BLaER1 treated with 17β-estradiol and CSF1 and Interleukin-3, amounts not matched to agents 10 nM and 100 nM (cell line): ENCODE results near the gene PLIN4.
A peak's percentile ranks its signal among the peaks of the same experiment; 100 is the strongest.

Experiments
- H3K27ac ChIP-seq, 11 experiments: shearing (Covaris generic); formaldehyde crosslinking; 2 replicates each; pipeline ENCODE4 v1.8.1; 2022
- H3K27me3 ChIP-seq, 11 experiments: shearing (Covaris generic); formaldehyde crosslinking; 2 replicates each; pipeline ENCODE4 v1.8.1; 2022
- H3K36me3 ChIP-seq, 11 experiments: shearing (Covaris generic); formaldehyde crosslinking; 2 replicates each; pipeline ENCODE4 v1.8.1; 2022
- H3K4me1 ChIP-seq, 10 experiments: shearing (Covaris generic); formaldehyde crosslinking; 2 replicates each; pipeline ENCODE4 v1.8.1; 2022
- H3K4me2 ChIP-seq, 11 experiments: shearing (Covaris generic); formaldehyde crosslinking; 2 replicates each; pipeline ENCODE4 v1.8.1; 2022
- H3K4me3 ChIP-seq, 10 experiments: shearing (Covaris generic); formaldehyde crosslinking; 2 replicates each; pipeline ENCODE4 v1.8.1; 2022
- H3K9ac ChIP-seq, 11 experiments: shearing (Covaris generic); formaldehyde crosslinking; 2 replicates each; pipeline ENCODE4 v1.8.1; 2022
- H3K9me3 ChIP-seq, 11 experiments: shearing (Covaris generic); formaldehyde crosslinking; replicated peaks in 1 of 11; 2 replicates each; pipeline ENCODE4 v1.8.1; 2022
- H4K20me1 ChIP-seq, 11 experiments: shearing (Covaris generic); formaldehyde crosslinking; 2 replicates each; pipeline ENCODE4 v1.8.1; 2022
- Cebpa-rat ChIP-seq, 11 experiments: shearing (Covaris generic); IDR thresholded peaks; 2 replicates each; pipeline ENCODE4 v1.8.1; 2022

The PLIN4 gene

DNA sequence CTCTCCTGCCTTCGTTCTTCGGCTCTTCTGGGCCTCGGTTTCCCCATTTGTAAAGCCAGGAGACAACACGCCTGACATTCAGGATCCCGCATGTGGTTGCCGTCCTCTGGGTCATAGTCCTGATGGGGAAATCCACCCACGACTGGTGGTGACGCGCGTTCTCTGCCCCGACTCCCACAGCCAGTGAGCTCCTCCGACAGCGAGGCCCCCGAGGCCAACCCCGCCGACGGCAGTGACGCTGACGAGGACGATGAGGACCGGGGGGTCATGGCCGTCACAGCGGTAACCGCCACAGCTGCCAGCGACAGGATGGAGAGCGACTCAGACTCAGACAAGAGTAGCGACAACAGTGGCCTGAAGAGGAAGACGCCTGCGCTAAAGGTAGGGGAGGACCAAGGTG lies 29.8 kb downstream of the PLIN4 start:
- H3K9me3 ChIP-seq: no peaks in the 10 kb centered on the region; a peak in 2 of 22 replicates
- no peak overlapping the region for H3K4me2 ChIP-seq
- H3K27me3 ChIP-seq: no peaks in the 10 kb centered on the region
- H3K4me1 ChIP-seq: no peaks in the 10 kb centered on the region
- no peak overlapping the region for H3K9ac ChIP-seq
- H3K36me3 ChIP-seq: peaks cover 70 to 94% (median 80%) of the 10 kb centered on the region in 11 experiments
- peaks cover 0 to 11% (median 0%) of the 10 kb centered on the region in 11 experiments; a peak in 5 of 22 replicates for H4K20me1 ChIP-seq
- H3K27ac ChIP-seq: no peak overlapping the region
- H3K4me3 ChIP-seq: no peak overlapping the region
- TF ChIP-seq Cebpa-rat (IDR thresholded peaks at IDR 0.05): no peak

DNA sequence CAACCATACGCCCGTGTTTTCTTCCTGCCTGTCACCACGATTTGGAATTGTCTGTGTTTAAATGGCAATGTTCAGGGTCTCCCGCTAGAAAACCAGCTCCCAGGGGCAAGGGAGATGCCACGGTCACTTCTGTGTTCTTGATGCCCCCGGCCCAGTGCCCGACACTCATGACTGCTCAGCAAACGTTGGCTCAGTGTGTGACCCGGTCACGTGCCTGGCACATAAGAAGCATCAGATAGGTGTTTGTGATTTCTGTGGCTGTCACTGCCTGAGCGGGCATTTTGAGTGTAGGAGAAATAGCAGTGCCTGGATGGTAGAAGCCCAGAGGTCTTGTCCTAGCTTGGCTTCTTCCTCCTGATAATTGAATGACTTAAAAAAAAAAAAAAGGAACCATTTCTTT lies 30.7 kb downstream of the PLIN4 start:
- Histone ChIP-seq H3K9me3 (no peaks in the 10 kb centered on the region; a peak in 2 of 22 replicates), H3K27me3 (no peaks in the 10 kb centered on the region), H3K36me3 (peaks cover 70 to 94% (median 80%) of the 10 kb centered on the region in 11 experiments), H3K4me1 (no peaks in the 10 kb centered on the region), H3K4me3 (no peak overlapping the region), H3K4me2 (no peak overlapping the region), H4K20me1 (peaks cover 0 to 11% (median 0%) of the 10 kb centered on the region in 11 experiments; a peak in 5 of 22 replicates), H3K27ac (no peak overlapping the region), H3K9ac (no peak overlapping the region)
- no peak for TF ChIP-seq Cebpa-rat (IDR thresholded peaks at IDR 0.05)

DNA sequence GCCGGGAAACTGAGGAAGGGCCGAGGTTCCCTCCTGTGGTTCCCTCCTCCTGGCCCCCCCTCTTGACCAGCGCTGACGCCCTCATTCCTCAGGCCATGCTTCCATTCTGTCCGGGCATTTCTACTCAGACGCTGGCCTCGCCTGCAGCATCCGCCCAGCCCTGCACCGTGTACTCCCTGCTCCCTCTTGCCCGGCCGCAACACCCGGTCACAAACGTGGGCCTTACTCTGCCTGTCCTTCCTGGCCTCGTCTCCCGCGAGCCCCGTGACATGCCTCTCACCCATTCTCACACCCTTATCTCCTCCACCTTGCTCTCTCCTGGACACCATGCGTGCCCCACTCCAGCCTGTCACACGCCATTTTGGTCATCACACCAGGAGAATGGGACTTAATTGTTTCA lies 34.9 kb downstream of the PLIN4 start:
- H3K27ac ChIP-seq: no peak overlapping the region
- H3K4me3 ChIP-seq: no peak overlapping the region
- no peak for TF ChIP-seq Cebpa-rat (IDR thresholded peaks at IDR 0.05)
- H3K4me2 ChIP-seq: no peak overlapping the region
- H3K36me3 ChIP-seq: peaks cover 66 to 93% (median 76%) of the 10 kb centered on the region in 11 experiments
- H3K4me1 ChIP-seq: no peaks in the 10 kb centered on the region
- H3K9ac ChIP-seq: no peak overlapping the region
- no peaks in the 10 kb centered on the region for H3K9me3 ChIP-seq
- peaks cover 0 to 19% (median 0%) of the 10 kb centered on the region in 11 experiments; a peak in 7 of 22 replicates for H4K20me1 ChIP-seq
- no peaks in the 10 kb centered on the region for H3K27me3 ChIP-seq

DNA sequence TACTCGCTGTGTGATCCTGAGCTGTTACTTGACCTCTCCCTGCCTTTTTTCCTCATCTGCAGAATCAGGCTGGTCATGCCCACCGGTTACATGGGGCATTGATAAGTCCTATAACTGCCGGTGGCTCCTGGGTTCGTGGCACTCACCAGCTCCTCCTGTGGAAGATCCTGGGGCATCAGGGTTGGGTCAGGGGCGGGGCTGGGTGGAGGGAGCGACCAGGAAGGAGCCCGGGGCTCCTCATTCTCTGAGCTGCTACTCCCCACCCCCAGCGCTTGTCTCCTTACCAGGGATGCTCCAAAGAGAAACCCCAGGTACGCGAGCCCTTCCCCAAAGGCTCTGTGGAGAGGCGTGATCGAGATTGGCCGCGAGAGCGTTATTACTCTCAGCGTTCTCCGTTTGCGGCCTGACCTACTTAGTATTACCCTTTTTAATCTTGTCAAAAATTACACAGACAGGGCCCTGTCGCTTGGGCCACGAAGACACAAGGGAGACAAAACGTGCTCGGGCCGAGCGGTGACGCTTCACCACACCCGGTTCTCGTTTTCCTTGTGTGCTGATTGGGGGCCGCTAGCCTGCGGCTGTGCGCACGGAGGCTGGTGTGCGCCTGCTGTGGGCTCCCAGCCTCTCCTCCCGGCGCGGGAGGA lies 35.4 kb downstream of the PLIN4 start:
- H3K4me2 ChIP-seq: no peak overlapping the region
- peaks cover 66 to 93% (median 78%) of the 10 kb centered on the region in 11 experiments for H3K36me3 ChIP-seq
- no peak overlapping the region for H3K4me3 ChIP-seq
- TF ChIP-seq Cebpa-rat (IDR thresholded peaks at IDR 0.05): no peak
- H4K20me1 ChIP-seq: peaks cover 0 to 19% (median 0%) of the 10 kb centered on the region in 11 experiments; a peak in 7 of 22 replicates
- no peaks in the 10 kb centered on the region for H3K4me1 ChIP-seq
- H3K9me3 ChIP-seq: no peaks in the 10 kb centered on the region
- no peaks in the 10 kb centered on the region for H3K27me3 ChIP-seq
- no peak overlapping the region for H3K27ac ChIP-seq
- no peak overlapping the region for H3K9ac ChIP-seq

DNA sequence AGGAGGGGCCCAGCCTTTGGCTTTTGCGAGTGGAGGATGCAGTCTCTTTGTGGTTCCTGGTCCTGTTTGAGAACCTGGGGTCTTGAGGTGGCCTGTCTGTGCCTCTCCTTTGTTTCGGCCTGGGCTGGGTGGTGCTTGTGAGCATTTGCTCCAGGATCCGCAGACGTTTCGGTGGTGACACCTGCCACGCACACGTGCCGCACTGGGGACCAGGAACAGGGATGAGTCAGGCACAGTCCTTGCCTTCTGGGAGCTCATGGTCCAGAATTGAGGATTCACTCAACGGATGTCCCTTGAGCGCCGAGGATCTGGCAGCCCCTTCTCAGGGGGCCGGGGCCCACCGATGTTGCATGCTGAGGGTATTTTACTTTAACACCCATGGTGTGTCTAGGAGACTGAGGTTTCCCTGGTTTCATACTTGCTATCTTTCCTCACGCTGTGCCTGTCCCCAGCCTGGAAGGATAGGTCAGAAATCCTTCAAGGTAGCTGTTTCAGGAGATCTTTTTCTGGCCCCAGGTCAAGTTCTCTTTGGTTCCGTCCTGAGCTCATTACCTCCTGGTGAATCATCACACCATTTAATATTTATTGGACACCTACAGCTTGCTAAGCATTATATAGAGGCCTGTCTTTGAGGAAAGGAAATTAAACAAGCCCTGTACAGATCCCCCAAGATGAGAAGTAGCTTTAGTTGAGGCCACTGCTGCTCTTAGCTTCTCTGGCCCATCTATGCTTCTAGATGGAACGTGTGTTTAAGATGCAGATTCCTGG lies 41.1 kb downstream of the PLIN4 start:
- Histone ChIP-seq H3K9ac (no peak overlapping the region), H3K4me2 (no peak overlapping the region), H3K27ac (no peak overlapping the region), H3K9me3 (no peaks in the 10 kb centered on the region), H4K20me1 (peaks cover 0 to 38% (median 16%) of the 10 kb centered on the region in 11 experiments; a peak in 11 of 22 replicates), H3K36me3 (peaks cover 59 to 68% (median 65%) of the 10 kb centered on the region in 11 experiments), H3K27me3 (no peaks in the 10 kb centered on the region), H3K4me3 (no peak overlapping the region), H3K4me1 (peaks cover 21 to 26% (median 24%) of the 10 kb centered on the region in 10 experiments)
- TF ChIP-seq Cebpa-rat (IDR thresholded peaks at IDR 0.05): no peak

DNA sequence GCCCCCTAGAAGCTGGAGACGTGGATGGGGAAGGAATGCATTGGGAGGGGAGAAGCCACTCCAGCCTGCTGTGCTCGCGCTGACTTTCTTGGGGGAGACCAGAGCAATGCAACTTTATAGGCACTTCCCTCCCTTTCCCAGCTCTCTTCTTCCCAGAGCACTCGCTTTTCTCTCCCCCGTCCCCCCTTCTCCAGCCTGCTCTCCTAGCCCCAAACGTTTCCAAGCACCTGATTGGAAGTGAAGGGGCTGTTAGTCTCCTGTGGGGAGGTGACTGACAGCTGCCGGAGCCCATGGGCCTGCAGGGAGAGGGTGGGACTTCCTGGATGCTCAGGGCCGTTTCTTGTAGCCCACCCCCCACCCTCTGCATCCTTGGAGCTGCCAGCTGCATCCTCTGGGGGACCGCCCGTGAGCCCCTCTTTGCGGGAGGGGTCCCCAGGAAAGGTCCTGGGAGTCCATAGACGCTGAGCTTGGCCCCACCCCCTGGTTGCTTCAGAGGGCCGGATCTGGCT lies 43.7 kb downstream of the PLIN4 start:
- Histone ChIP-seq H3K27me3 (no peaks in the 10 kb centered on the region), H3K27ac (peak overlapping the region in 9 of 11 experiments; percentile 24 to 61 (median 46); a peak in 16 of 22 replicates), H3K36me3 (peaks cover 41 to 48% (median 44%) of the 10 kb centered on the region in 11 experiments), H3K4me1 (peaks cover 24 to 38% (median 35%) of the 10 kb centered on the region in 10 experiments), H3K4me2 (peak overlapping the region; percentile 97 to 99 (median 98)), H3K9me3 (no peaks in the 10 kb centered on the region), H3K4me3 (peak overlapping the region; percentile 25 to 98 (median 95)), H3K9ac (peak overlapping the region; percentile 59 to 96 (median 93); a peak in 21 of 22 replicates), H4K20me1 (peaks cover 0 to 30% (median 16%) of the 10 kb centered on the region in 11 experiments; a peak in 11 of 22 replicates)
- no peak for TF ChIP-seq Cebpa-rat (IDR thresholded peaks at IDR 0.05)

DNA sequence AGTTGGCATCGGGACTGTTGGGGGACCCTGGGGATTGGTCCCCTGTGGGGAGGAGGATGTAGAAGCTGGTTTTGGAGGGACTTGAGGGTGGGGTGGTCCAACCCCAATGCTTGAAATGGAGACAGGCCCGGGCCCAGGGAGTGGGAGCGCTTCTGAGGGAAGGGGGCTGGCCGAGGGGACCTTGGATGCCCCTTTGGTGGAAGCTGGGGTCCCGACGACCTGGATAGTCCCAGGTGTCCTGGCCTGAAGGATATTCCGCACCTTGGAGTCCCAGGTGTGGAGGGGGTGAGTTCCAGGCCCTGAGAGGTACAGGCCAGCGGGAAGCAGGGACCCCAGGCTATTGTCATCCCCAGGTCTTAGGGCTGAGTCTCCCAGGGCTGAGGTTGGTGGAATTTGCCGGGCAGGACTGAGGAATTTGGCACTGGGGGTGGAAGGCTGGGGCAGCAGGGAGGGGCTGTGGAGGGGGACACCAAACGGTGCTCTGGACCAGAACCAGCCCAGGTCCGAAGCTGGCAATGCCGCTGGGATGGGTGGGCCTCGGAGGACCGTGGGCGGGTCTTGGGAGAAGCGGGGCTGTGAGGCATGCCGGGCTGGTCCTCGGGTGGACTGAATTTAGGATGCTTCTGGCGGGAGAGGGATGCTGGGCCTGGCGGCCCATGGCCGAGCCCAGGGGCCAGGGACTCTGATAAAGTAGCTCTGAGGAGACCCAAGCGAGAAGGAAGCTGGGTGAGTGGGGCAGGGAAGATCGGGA lies 44.3 kb downstream of the PLIN4 start:
- peaks cover 0 to 30% (median 16%) of the 10 kb centered on the region in 11 experiments; a peak in 11 of 22 replicates for H4K20me1 ChIP-seq
- peaks cover 24 to 38% (median 35%) of the 10 kb centered on the region in 10 experiments for H3K4me1 ChIP-seq
- peaks cover 34 to 42% (median 38%) of the 10 kb centered on the region in 11 experiments for H3K36me3 ChIP-seq
- peak overlapping the region in 9 of 11 experiments; percentile 31 to 61 (median 46); a peak in 16 of 22 replicates for H3K27ac ChIP-seq
- no peaks in the 10 kb centered on the region for H3K27me3 ChIP-seq
- peak overlapping the region; percentile 28 to 98 (median 95) for H3K4me3 ChIP-seq
- TF ChIP-seq Cebpa-rat (IDR thresholded peaks at IDR 0.05): no peak
- H3K9me3 ChIP-seq: no peaks in the 10 kb centered on the region
- H3K4me2 ChIP-seq: peak overlapping the region; percentile 97 to 99 (median 98)
- peak overlapping the region; percentile 59 to 96 (median 93) for H3K9ac ChIP-seq

DNA sequence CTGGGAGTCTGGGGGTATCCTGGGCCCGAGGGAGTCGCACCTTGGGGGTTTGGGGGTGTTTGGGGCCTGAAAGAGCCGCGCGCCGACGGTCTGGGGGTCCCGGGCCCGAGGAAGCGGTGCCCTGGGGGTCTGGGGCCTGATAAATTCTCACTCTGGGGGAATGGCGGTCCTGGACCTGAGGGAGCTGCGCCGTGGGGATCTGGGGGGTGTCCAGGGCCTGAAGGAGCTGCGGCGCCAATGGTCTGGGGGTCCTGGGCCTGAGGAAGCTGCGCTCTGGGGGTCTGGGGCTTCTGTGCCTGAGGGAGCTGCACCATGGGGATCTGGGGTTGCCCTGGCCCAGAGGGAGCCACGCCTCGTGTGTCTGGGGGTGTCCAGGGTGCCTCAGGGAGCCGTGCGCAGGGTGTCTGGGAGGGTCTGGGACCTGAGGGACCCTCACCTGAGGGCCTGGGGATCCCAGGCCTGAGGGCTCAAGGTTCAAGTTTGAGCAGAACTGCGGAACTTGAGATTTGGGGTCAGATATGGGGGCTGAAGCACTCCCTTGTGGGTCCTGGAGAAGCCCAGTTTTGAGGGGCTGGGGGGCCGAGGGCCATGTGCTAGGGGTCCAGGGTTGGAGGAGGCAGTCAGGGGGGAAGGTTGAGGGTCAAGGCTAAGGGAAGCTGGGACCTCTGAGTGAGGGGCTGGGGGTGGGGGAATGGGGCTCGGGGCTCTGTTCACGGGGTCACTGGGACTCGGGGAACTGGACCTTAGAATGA lies 45.1 kb downstream of the PLIN4 start:
- Histone ChIP-seq H3K4me3 (peak overlapping the region; percentile 94 to 99 (median 97)), H3K4me2 (peak overlapping the region; percentile 97 to 99 (median 98)), H3K4me1 (peaks cover 24 to 38% (median 35%) of the 10 kb centered on the region in 10 experiments), H3K27me3 (no peaks in the 10 kb centered on the region), H4K20me1 (peaks cover 0 to 30% (median 16%) of the 10 kb centered on the region in 11 experiments; a peak in 11 of 22 replicates), H3K9me3 (no peaks in the 10 kb centered on the region), H3K36me3 (peaks cover 27 to 34% (median 31%) of the 10 kb centered on the region in 11 experiments), H3K9ac (peak overlapping the region; percentile 88 to 97 (median 94)), H3K27ac (peak overlapping the region; percentile 68 to 84 (median 80))
- no peak for TF ChIP-seq Cebpa-rat (IDR thresholded peaks at IDR 0.05)
